ENCODE results near the gene TWF1.
"Not testable (repeated sequence)": the region's sequence is repeated elsewhere in the genome, so short reads cannot be mapped to it uniquely, and the experiment has no call there.

The TWF1 gene

GRCh38 chr12:43797561-43798217 is 8.4 kb downstream of the TWF1 start:
- DNase-seq: no peak

- DNase-seq: no peak
These were observed 10.3 kb downstream of the TWF1 start for GRCh38 chr12:43795716-43796280.

GRCh38 chr12:43789941-43790340 is 16.2 kb downstream of the TWF1 start:
- DNase-seq: no peak

DNA sequence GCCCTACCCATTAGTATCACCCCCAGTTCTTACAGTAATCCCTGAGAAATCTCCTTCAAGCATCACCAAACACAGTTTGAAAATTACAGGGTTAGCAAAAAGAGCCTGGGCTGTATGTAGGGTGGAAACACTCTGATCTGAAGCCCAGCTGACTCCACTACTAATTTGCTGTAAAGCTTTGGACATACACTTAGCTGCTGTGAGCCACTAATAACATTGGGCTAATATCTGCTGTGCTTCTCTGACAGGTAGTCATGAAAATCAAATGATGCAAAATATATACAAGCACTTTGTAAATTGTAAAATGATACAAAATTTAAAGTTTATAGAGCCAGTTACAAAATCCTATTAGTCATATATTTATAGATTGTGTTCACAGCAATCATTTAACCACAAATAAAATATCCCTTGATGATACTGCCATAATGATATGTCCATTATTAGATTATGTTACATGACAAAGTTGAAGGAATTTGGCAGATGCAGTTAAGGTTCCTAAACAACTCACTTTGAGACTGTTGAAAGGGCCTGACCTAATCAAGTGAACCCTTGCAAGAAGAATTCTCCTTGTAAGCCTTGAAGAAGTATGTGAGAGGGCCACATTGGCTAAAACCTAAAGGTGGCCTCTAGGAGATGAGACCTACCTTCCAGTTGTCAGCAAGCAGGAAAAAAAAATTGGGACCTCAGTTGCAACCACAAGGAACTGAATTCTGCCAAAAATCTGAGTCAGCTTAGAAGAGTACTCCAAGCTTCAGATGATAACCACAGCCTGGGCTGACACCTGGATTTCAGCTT is 19.0 kb downstream of the TWF1 start:
- DNase-seq: no peak

- DNase-seq: no peak
These were observed 29.6 kb downstream of the TWF1 start for GRCh38 chr12:43776498-43776897.

GRCh38 chr12:43766291-43766690 is 39.8 kb downstream of the TWF1 start:
- DNase-seq: no peak

- DNase-seq: no peak
These were observed 41.6 kb downstream of the TWF1 start for GRCh38 chr12:43764528-43764927.

- DNase-seq: no peak
These were observed 42.3 kb downstream of the TWF1 start for GRCh38 chr12:43763769-43764168.

DNA sequence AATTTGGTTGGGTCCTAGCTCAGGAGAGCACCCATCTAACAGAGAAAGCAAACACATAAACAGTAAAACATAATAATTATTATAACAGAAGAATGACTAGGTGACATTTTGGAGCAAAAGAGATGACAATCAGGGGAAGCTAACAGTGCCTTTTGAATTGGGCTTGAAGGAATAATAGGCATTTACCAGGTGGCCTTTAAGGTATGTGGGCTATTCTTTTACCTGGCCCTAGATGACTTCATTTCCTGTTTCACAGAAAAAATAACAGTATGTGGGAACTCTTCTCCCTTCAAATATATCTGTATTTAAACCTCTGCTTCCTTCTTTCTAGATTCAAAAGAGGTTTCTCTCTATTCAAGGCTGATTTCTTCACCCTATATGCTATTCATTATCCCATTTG is 43.5 kb downstream of the TWF1 start:
- DNase-seq: no peak

GRCh38 chr12:43761500-43761899 is 44.6 kb downstream of the TWF1 start:
- DNase-seq: no peak

DNA sequence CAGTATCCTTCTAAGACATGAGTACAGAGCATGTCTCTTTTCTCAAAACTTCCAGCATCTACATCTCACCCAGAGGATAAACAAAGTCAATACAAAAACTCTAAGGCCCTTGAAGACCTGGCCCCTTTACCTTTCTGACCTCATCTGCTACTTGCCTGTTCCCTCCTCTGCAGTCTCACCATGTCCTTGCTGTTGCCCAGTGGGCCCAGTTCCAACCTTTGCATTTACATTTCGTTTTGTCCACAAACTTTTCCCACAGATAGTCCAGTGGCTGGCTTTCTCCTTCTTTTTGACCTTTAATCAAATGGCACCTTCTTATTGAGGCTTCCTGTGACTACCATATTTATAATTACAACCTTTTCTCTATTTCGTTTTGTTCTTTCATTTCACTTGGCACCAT is 45.7 kb downstream of the TWF1 start:
- DNase-seq: no peak

DNA sequence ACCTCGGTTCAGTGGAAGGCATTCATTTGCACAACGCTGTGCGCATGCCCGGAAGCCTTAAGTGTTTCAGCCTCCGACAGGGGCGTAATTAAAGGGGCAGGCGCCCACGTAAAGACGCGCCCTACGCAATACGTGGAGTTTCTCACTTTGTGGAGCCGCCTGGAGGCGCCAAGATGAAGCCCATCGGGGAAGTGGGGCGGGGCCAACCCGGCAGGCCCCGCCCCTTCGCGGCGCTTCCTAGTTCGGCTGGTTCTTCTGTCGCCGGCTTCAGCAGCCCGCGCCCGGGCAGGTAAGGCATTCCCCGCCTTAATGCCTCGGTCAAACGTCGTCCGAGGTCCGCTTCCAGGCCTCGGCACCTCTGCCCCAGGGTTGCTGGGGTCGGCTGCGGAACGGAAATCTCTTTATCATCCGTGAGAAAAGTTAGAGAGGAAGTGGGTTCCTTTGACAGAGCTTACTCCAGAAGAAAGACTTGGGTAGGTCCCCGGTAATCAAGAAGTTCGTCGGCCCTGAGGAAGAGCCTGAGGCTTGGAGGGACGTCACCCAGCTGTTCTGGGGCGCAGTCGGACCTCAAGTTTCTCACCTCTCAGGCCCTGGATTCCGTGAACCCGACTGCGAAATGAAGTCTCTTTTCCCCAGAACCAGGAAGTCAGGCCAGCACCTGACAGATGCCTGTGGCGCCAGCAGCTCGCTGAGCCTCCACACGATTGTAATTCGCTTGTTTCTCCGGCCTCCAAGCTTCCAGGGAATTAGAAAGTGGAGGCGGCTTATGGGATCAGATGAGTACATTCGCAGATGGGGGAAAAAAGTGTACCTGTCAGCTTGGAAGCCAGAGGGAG is 47.2 kb downstream of the TWF1 start, which contains the start of the genes IRAK4 and PUS7L:
IRAK4 (plus strand) TSS at position 224 of the 836 bp plus-strand sequence. CDS start 9,161 bp downstream, outside the sequence.
PUS7L (minus strand) TSS at position 63 of the 836 bp plus-strand sequence. CDS start 3,545 bp downstream, outside the sequence.
- peak; percentile 92 to 94 for DNase-seq

- DNase-seq: peak in 1 of 2 experiments; percentile 47
These were observed 47.8 kb downstream of the TWF1 start for GRCh38 chr12:43758247-43758727.

- DNase-seq: no peak
These were observed 52.1 kb downstream of the TWF1 start for GRCh38 chr12:43754015-43754414.

DNA sequence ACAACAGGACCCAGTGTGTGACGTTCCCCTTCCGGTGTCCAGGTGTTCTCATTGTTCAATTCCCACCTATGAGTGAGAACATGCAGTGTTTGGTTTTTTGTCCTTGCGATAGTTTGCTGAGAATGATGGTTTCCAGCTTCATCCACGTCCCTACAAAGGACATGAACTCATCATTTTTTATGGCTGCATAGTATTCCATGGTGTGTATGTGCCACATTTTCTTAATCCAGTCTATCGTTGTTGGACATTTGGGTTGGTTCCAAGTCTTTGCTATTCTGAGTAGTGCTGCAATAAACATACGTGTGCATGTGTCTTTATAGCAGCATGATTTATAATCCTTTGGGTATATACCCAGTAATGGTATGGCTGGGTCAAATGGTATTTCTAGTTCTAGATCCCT is 54.8 kb downstream of the TWF1 start:
- DNase-seq: not testable (repeated sequence)

DNA sequence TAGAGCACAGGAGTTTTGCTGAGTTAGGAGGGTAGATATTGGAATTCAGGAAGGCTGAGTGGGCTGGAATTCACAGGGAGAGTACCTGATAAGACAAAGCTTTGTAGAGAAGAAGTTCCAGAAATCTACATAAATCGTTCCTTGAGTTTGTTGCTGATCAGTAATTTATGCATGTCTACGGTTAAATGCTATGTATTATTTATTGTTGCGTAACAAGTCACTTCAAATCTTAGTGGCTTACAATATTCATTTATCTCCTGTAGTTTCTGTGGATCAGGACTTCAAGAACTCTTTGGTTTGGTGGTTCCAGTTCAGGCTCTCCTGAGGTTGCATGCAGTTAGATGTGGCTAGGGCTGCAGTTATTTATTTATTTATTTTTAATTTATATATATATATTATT is 55.3 kb downstream of the TWF1 start:
- no peak for DNase-seq

DNA sequence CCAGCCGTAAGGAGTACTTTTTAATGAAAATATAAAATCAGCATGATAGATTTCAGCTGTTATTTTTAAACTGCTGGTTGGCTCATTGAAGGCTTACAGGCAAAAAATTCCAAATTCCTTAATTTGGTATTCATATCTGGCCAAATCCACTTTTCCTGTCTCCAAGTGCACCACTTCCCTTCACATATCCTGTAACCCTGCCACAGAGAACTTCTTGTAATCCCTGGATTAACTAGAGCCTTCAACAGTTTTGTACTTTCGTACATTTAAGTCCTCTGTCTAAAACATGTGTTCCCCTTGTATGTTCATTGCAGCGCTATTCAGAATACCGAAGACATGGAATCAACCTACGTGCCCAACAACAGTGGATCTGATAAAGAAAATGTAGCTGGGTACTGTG is 57.1 kb downstream of the TWF1 start:
- no peak for DNase-seq

- DNase-seq: no peak
These were observed 61.3 kb downstream of the TWF1 start for GRCh38 chr12:43744826-43745225.

All from activated CD4-positive, alpha-beta T cell treated with anti-CD3 and anti-CD28 coated beads, Interleukin-2, amount 50 U/mL, for 48 hours (primary cell).